ENCODE data around the gene VEGFA.

Gene VEGFA

GRCh38 chr6:43742931-43743632, 26.9 kb upstream of the VEGFA start:
- TF ChIP-seq, protein P1, sequence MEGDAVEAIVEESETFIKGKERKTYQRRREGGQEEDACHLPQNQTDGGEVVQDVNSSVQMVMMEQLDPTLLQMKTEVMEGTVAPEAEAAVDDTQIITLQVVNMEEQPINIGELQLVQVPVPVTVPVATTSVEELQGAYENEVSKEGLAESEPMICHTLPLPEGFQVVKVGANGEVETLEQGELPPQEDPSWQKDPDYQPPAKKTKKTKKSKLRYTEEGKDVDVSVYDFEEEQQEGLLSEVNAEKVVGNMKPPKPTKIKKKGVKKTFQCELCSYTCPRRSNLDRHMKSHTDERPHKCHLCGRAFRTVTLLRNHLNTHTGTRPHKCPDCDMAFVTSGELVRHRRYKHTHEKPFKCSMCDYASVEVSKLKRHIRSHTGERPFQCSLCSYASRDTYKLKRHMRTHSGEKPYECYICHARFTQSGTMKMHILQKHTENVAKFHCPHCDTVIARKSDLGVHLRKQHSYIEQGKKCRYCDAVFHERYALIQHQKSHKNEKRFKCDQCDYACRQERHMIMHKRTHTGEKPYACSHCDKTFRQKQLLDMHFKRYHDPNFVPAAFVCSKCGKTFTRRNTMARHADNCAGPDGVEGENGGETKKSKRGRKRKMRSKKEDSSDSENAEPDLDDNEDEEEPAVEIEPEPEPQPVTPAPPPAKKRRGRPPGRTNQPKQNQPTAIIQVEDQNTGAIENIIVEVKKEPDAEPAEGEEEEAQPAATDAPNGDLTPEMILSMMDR (IDR thresholded peaks at IDR 0.05; ENCODE audit: low read depth, low read length): no peak
- no peak overlapping the region for H3K4me3 ChIP-seq (ENCODE audit: low read depth, low read length)
- in situ Hi-C loops (cut with HindIII; ENCODE audit: low sequenced_read_pairs): no loop called here
- DNase-seq (ENCODE audit: low read depth, low spot score): no peak

DNA sequence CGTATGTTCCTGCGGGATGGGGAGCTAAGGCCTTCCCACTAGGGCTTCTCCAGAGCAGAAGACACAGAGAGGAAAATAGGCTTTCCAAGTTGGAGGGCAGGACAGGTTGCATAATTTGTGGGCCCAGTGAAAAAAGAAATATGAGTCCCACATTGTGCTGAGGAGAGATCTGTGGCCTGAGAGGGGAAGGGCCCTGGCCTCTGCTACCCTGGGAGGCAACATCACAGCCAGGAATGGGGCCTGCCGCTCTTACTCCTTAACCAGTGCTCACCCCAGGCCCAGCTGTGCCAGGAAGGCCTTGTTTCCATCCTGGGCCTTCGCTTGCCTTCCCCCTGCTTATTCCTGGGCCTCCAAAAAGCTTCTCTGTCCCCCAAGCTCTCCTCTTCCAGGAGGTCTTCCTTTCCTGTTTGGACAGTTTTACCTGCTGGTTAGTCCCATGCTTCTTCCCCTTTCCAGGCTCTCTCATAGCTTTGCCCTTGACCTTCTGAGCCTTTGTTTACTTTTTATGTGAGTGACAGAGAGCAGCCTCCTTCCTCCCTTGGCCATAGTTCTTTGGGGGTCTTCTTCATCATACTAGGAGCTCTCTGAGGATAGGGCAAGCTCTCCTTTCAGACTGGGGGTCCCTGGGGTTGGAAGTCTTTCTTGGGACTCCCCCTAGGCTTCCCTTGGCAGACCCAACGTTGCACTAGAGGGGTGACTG, 26.2 kb upstream of the VEGFA start:
- TF ChIP-seq, protein P1 (IDR thresholded peaks at IDR 0.05; ENCODE audit: low read depth, low read length): no peak
- H3K4me3 ChIP-seq (ENCODE audit: low read depth, low read length): no peak overlapping the region
- DNase-seq (ENCODE audit: low read depth, low spot score): no peak
- in situ Hi-C loops (cut with HindIII; ENCODE audit: low sequenced_read_pairs): no loop called here

- in situ Hi-C loops (cut with HindIII; ENCODE audit: low sequenced_read_pairs): no loop called here
These were observed 25.5 kb upstream of the VEGFA start for GRCh38 chr6:43744491-43744890.

GRCh38 chr6:43744931-43745727, 24.9 kb upstream of the VEGFA start:
- DNase-seq (ENCODE audit: low read depth, low spot score): no peak
- no peak overlapping the region for H3K4me3 ChIP-seq (ENCODE audit: low read depth, low read length)
- in situ Hi-C loops (cut with HindIII; ENCODE audit: low sequenced_read_pairs): no loop called here
- TF ChIP-seq, protein P1 (IDR thresholded peaks at IDR 0.05; ENCODE audit: low read depth, low read length): no peak

More at GRCh38 chr6:43744491-43744890, 25.5 kb upstream of the VEGFA start:
- no peak overlapping the region for H3K4me3 ChIP-seq (ENCODE audit: low read depth, low read length)
- TF ChIP-seq, protein P1 (IDR thresholded peaks at IDR 0.05; ENCODE audit: low read depth, low read length): no peak
- DNase-seq (ENCODE audit: low read depth, low spot score): no peak

DNA sequence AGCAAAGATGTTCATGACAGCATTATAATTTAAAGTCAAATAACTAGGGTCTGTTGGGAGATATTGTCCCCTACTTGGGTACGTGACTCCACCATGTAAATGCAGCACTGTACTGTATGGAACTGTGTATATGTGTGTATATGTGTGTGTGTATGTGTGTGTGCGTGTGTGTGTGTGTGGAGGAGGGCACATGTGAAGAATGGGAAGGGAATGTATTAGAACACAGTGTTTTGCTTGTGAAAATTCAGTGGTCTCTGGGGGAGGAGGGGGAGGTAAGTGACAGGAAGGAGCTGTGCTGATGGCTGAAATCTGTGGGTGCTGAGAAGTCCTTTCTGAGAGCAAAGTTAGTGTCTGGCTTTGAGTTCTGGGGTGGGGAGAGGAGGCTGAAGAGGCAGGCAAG, 23.9 kb upstream of the VEGFA start:
- TF ChIP-seq, protein P1 (IDR thresholded peaks at IDR 0.05; ENCODE audit: low read depth, low read length): no peak
- DNase-seq (ENCODE audit: low read depth, low spot score): no peak
- H3K4me3 ChIP-seq (ENCODE audit: low read depth, low read length): no peak overlapping the region
- in situ Hi-C loops (cut with HindIII; ENCODE audit: low sequenced_read_pairs): no loop called here

DNA sequence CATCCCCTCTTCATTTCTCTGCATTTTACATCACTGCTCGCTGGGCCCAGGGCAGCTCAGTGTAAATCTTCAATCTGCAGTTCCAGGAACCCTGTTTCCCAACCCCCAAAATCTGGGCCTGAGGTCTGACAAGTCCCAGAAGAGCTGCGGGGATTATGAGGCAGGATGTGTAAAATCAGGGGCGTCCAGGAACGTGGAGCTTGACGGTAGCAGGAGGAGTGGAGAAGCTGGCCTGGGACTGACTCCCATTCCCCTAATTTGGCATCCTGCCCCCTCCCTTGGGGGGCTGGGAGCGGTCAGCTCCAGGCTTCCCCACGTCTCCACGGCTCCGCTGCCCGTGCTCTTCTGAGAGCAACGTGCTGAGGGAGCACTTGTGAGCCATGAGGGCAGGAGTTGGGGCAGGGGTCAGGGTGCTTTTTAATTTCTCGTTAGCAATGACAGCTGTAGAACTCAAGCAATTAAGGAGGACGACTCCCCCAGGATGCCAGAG, 23.4 kb upstream of the VEGFA start:
- TF ChIP-seq, protein P1 (IDR thresholded peaks at IDR 0.05; ENCODE audit: low read depth, low read length): no peak
- in situ Hi-C loops (cut with HindIII; ENCODE audit: low sequenced_read_pairs): no loop called here
- DNase-seq (ENCODE audit: low read depth, low spot score): no peak
- no peak overlapping the region for H3K4me3 ChIP-seq (ENCODE audit: low read depth, low read length)

All from astrocyte of the spinal cord (primary cell).